M059J (cell line): ENCODE results near the gene CEP170B. TPM values are rescaled to one million over a fixed set of nuclear protein-coding genes. Genes with fewer than 3 reads are reported as not detected.
"Not testable (repeated sequence)": the region's sequence is repeated elsewhere in the genome, so short reads cannot be mapped to it uniquely, and the experiment has no call there.

Experiments
- DNase-seq: peaks from one replicate; pipeline ENCODE4 v3.0.0-alpha.2; 2012; ENCODE audit warnings: low read depth
- total RNA-seq: library from RNA; depleted of rRNA; stranded (reverse); fragments of >200 nt; shearing (Covaris generic); gene quantifications from 2 replicates; pipeline ENCODE4 v1.2.3, GENCODE V29; 2014

CEP170B gene
- total RNA-seq, 1 experiment from 2014 or later, result 9.1 TPM

DNA sequence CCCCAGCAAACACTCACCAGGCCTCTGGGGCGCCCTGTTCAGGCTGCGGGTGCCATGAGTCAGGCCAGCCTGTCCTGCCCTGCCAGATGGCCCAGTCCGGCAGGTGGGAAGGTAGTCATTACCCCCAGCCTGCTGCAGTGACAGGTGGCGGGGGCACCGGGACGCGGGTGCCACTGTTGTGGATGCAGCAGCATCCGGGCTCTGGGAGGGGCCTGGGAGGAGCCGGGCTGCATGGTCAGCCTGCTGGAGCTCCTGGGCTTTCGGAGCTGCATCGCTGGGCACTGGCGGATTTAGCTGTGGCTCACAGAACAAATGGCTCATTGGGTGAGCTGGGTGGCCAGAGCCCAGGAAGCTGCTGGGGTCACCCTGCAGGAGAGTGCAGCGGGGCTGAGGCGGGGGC is 13.5 kb downstream of the CEP170B start:
- DNase-seq, result no peak

DNA sequence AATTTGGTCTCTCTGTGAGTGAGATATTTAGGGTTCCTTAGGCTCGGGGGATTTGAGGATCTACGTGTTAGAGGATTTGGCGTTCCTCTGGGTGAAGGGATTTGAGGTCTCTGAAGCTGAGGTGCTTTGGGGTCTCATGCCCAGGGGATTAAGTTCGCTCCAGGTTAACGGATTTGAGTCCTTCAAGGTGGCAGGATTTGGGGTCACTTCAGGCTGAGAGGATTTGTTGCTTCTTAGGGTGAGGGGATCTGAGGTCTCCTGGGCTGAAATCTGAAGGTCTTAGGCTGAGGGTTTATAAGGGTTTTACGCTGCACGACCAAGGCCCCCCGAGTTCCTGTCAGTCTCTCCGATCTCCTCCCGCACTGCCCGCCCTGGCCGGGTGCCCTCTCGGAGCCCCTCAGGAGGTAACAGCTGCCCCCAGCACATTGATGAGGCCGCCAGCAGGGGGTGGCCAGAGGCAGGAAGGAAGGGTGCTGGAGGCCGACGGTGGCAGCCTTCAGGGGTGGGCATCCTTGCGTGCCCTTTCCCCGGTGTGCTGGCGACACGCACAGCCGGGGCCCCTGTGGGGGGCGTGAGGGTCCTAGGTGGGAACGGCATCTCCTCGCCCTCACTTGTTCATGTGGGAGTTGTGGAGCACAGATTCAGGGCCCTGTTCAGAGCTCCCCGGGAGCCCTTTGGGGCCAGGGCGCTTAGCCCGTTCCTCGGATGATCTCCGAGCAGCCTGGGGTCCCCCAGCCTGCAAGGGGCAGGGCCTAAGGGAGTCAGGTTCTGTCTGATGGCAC is 14.3 kb downstream of the CEP170B start:
- DNase-seq, result no peak

DNA sequence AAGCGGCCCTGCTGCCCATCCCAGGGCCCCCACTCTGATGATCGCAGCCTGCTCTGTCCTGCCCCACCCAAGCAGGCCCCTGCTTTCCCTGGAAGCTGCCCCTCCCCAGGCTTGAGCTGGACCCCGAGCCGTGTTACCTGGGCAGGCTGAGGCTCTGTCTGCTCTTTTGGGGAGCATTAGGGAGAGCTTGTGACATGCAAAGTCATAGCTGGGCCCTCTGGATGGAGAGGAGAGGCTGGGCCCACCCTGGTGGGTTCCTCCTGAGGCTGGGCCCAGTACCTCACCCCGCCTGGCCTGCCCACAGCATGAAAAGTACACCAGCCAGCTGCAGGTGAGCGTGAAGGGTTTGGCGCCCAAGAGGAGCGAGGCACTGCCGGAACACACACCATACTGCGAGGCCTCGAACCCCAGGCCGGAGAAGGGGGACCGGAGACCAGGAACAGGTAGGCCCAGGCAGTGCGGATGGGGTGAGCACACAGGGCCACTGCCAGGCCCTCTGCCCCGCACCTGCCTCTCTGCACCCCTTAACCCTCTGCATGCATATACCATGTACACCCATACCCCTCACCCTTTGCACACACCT is 15.0 kb downstream of the CEP170B start:
- no peak for DNase-seq

DNA sequence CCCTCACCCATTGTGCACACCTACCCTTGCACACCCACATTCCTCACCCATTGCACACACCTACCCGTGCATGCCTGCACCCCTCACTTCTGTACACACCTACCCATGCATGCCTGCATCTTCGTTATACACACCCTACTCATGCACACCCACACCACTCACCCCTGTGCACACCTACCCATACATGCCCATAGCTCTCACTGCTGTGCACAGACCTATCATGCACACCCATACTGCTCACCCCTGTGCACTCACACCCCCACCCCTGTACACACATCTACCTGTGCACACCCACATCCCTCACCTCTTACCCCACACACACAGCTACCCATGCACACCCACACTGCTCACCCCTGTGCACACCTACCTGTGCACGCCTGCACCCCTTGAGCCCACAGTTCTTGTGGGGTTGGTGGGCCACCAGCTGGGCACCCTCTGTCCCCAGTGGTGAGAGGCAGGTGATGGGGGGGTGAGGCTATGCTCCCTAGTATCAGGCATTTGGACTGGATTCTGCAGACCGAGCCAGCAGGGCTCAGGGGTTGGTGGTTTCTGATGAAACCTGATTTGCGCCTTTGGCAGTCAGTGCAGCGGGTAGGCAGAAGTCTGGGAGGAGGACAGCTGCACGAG is 15.6 kb downstream of the CEP170B start:
- DNase-seq, result no peak

DNA sequence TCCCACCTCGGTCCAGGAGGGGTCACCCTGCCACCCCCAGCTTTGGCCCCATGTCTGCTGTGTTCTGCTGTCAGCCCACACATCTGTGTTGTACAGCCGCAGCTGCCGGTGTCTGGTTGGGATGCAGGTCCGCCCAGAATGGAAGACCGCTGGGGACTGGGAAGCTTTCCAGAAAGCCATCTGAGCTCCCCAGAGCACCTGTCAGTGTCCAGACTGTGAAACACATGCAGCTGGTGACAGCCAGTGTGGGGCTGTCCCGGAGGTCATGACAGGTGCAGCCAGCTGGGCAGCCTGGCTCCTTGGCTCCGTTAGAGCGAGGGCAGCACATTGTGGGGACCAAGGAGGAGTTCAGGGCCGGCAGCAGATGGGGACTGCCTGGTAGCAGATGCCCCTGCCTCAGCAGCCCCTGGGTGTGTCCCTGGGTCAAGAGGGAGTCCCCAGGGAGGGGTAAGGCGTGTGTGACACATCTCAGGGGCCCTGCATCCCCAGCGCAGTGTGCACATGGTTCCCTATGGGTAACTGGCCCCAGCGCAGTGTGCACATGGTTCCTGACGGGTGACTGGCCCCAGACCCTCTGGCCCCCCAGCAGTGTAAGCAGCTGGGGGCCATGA is 16.4 kb downstream of the CEP170B start:
- DNase-seq, result no peak

DNA sequence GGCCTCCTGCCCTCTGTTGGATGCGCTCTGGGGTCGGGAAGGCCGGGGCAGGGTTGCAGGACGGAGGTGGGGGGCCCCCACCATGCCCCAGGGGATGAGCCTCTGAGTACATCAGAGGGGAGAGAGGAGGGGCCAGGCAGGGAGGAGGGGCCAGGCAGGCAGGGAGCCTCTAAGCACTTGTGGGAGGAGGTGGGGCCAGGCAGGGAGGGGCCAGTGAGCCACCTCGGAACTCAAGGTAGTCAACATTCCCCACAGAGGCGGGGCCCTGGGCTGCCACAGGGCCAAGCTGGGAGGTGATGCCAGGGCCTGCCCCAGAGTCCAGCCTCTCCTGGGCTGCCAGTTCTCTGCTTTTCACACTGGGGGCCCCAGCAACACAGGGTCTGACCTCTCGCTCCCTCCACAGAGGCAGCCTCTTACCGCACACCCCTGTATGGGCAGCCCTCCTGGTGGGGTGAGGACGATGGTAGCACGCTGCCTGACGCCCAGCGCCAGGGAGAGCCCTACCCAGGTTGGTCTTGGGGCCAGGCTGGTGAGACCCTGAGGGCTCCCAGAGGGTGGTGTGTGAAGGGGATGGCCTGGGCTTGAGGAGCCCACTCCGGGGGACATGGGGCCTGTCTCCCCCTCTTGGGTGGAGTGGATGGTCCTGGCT is 17.4 kb downstream of the CEP170B start:
- DNase-seq, result peak; percentile 15

DNA sequence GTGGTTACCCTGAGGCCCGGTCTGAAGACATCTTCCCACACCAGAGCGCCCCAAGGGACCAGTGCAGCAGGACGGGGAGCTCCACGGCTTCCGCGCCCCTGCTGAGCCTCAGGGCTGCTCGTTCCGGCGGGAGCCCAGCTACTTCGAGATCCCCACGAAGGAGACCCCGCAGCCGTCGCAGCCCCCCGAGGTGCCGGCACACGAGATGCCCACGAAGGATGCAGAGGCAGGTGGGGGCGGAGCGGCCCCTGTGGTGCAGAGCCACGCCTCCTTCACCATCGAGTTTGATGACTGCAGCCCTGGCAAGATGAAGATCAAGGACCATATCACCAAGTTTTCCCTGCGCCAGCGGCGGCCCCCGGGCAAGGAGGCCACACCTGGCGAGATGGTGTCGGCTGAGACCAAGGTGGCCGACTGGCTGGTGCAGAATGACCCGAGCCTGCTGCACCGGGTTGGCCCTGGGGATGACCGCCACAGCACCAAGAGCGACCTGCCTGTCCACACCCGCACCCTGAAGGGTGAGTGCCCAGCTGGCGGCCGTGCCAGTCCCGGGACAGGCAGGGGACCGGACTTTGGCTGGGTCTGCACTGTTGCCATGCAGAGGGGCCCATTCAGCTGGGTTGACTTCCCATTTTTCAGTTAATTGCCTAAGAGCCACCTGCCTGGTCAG is 18.1 kb downstream of the CEP170B start:
- no peak for DNase-seq

DNA sequence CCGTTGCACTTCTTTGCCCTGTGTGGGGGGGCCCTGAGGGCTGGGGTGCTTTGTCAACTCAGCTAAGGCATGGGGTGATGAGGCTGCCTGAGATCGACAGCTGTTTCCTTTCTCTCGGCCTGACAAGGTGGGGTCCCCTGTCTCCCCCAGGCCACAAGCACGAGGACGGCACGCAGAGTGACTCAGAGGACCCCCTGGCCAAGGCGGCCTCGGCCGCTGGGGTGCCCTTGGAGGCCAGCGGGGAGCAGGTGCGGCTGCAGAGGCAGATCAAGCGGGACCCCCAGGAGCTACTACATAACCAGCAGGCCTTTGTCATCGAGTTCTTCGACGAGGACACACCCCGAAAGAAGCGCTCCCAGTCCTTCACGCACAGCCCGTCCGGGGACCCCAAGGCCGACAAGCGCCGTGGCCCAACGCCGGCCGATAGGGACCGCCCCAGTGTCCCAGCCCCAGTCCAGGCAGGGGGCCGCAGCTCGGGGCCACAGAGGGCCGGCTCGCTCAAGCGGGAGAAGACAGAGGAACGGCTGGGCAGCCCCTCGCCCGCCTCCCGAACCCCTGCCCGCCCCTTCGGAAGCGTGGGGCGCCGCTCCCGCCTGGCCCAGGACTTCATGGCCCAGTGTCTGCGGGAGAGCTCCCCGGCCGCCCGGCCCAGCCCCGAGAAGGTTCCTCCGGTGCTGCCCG is 18.8 kb downstream of the CEP170B start:
- DNase-seq, result no peak

DNA sequence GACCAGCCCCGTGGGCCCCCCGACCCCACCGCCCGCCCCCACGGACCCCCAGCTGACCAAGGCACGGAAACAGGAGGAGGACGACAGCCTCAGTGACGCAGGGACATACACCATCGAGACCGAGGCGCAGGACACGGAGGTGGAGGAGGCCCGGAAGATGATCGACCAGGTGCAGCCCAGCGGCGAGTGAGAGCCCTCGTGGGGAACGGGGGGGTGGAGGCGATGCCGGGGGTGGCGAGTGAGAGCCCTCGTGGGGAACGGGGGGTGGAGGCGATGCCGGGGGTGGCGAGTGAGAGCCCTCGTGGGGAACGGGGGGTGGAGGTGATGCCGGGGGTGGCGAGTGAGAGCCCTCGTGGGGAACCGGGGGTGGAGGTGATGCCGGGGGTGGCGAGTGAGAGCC is 19.3 kb downstream of the CEP170B start:
- not testable (repeated sequence) for DNase-seq

DNA sequence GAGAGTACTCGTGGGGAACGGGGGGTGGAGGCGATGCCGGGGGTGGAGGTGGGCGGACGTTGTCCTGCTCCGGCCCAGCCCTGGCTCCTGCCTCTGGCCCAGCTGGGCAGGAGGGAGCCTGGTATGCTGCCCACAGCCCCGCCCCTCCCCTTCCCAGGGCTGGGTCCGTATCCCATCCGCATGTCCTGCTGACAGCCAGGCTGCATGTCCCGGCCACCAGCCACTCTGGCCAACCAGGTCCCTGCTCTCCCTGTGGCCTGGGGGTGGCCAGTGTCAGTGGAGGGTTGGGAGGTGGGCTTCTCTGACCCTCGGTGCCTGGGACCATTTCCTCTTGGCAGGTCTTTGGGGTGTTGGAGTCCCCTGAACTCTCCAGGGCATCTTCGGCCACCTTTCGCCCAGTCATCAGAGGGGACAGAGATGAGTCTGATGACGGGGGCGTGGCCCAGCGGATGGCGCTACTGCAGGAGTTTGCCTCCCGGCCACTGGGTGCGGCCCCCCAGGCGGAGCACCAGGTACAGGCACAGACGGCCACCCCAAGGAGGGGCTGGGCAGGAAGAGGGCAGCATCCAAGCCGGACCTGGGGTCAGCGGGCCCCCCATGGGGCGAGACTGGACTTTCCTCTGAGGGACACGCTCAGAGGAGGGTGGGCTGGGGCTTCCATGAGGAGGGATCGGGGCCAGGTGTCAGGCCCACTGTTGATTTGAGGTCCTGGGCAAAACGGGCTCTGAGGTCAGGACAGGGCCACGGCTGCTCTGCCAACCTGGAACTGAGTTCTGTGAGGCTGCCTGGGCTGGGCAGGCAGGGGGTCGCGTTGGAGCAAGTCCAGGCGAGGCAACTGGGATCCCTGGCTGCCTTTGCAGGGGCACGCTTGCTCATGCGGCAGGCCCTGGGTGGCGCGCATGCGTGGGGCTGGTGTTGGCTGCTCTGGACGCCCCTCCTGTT is 20.2 kb downstream of the CEP170B start:
- no peak for DNase-seq

DNA sequence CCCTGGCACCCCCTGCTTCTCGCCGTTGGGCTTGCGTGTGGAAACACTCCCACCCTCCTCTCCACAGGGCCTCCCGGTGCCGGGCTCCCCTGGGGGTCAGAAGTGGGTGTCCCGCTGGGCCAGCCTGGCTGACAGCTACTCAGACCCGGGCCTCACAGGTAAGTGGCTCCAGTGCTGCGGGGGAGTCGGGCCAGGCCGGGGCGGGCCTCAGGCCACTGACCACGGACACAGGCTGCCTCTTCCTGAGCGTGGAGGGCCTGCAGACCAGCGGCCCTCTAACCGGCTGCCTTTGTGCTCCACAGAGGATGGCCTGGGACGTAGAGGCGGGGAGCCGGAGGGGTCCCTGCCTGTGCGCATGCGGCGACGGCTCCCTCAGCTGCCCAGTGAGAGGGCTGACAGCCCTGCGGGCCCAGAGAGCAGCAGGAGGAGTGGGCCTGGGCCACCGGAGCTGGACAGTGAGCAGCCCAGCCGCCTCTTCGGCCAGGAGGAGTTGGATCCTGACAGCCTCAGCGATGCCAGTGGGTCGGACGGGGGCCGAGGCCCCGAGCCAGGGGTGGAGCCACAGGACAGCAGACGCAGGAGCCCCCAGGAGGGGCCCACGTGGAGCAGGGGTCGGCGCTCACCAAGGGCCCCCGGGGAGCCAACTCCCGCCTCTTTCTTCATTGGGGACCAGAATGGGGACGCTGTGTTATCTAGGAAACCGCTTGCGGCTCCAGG is 21.1 kb downstream of the CEP170B start:
- DNase-seq, result no peak

DNA sequence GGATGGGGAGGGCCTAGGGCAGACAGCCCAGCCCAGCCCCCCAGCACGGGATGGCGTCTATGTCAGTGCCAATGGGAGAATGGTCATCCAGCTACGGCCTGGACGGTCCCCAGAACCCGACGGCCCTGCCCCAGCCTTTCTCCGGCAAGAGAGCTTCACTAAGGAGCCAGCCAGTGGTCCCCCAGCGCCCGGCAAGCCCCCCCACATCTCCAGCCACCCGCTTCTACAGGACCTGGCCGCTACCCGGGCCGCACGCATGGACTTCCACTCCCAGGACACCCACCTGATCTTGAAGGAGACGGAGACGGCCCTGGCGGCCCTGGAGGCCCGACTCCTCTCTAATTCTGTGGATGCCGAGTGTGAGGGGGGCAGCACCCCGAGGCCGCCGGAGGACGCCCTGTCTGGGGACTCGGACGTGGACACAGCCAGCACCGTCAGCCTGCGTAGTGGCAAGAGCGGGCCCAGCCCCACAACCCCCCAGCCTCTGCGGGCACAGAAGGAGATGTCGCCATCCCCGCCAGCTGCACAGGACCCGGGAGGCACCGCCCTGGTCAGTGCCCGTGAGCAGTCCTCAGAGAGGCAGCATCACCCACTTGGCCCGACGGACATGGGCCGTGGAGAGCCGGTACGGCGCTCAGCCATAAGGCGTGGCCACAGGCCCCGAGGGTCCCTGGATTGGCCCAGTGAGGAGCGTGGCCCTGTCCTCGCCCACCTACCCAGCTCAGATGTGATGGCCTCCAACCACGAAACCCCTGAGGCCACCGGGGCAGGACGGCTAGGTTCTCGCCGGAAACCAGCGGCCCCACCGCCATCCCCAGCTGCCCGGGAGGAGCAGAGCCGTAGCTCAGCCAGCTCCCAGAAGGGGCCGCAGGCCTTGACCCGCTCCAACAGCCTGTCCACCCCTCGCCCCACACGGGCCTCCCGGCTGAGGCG is 21.9 kb downstream of the CEP170B start:
- no peak for DNase-seq

DNA sequence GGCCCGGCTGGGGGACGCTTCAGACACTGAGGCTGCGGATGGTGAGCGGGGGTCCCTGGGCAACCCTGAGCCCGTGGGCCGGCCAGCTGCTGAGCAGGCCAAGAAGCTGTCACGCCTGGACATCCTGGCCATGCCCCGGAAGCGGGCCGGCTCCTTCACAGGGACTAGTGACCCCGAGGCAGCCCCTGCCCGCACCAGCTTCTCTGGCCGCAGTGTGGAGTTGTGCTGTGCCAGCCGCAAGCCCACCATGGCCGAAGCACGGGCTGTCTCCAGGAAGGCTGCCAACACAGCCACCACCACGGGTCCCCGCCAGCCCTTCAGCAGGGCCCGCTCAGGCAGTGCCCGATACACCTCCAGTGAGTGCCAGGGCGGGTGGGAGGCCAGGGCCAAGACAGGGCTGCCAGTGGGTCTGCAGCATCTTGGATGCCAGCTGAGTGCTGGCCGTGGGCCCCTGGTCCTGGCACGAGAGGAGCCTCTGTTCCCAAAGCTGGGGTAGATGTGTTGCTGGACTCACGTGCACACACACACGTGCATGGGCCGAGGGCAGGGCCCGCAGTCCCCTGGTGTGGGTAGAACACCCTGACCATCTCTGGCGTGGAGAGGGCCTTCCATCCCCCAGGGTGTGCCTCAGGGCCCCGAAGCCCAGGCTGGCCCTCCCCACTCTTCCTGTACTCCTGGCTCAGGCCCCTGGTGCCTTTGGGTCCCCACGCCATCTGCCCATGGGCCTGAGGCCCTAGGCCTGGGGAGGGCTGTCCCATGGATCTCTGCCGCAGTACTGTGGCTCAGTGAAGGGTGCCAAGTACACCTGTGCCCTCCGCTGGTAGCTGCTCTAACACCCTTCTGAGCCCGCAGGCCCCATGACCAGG is 22.8 kb downstream of the CEP170B start:
- no peak for DNase-seq

DNA sequence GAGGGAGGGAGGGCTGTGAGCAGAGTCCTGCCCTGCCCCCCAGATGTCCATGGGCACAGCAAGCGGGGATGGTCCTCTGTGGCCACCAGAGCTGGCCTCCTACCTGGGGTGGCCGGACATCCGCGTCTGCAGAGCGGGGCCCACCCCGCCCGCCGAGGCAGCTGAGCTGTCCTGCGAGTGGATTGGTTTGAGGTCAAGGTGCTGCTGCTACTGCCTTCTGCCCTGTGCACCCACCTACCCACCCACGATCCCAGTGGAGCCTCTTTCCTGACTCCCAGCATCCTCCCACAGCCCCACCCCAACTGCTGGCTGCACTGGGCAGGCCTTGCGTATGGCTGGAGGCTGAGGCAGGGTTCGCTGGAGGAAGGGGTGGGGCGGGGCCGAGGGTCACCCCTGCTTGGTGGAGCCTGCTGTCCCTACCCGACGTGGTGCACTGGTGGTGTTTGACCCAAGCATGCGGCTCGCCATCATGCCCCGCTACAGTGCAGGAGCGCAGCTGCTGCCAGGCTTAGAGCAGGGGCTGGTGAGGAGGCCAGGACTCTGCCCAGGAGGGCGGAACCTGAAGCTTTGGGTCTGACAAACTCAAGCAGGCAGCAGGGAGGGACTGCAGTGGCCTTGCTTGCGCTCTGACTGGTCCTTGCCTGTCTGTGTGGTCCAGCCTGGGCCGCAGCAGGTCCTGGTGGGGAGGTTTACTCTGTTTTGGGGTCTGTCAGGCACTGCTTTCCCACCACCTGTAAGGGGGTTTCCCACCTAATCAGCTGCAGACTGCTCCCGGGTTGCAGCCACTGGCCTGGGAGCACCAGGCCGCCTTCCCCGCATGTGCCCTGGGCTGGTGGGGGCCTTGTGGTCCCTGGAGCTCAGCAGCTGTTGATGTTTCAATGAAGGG is 23.7 kb downstream of the CEP170B start:
- no peak for DNase-seq

DNA sequence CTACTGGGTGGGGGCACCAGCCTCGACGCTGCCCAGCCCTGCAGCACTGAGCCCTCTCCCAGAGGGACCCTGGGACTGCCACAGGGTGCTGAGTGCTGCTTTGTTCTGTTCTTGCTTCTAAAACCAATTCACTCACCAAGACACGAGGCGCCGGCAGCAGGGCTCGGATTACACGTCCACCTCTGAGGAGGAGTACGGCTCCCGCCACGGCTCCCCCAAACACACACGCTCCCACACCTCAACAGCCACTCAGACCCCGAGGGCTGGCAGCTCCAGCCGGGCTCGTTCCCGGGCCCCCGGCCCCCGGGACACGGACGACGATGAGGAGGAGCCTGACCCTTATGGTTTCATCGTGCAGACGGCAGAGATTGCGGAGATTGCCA is 24.3 kb downstream of the CEP170B start:
- no peak for DNase-seq

DNA sequence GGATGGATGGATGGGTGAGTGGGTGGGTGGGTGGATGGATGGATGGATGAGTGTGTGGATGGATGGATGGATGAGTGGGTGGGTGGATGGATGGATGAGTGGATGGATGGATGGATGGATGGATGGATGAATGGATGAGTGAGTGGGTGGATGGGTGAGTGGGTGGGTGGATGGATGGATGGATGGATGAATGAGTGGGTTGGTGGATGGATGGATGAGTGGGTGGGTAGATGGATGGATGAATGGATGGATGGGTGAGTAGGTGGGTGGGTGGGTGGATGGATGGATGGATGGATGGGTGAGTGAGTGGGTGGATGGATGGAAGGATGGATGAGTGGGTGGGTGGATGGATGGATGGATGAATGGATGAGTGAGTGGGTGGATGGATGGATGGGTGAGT is 25.2 kb downstream of the CEP170B start:
- not testable (repeated sequence) for DNase-seq
